ENCODE results near the gene CFAP20. TPM values are rescaled to one million over a fixed set of nuclear protein-coding genes. Genes with fewer than 3 reads are reported as not detected.

The CFAP20 gene
- total and polyA plus RNA-seq, 5 donors = 30.4 to 36.2 (median 36.0) TPM

- Histone ChIP-seq H3K27ac (ENCODE audit: low read length) (no peak overlapping the region), H3K27me3 (ENCODE audit: control insufficient read depth, insufficient read depth) (no peaks in the 10 kb centered on the region), H3K9me3 (ENCODE audit: control insufficient read depth, low read length) (no peaks in the 10 kb centered on the region), H3K4me3 (ENCODE audit: low read length) (no peak overlapping the region), H3K4me1 (ENCODE audit: control insufficient read depth, insufficient read depth, low read length) (no peaks in the 10 kb centered on the region)
- intact Hi-C loops (cut with DNase I) = no loop called here
- DNase-seq = no peak
- ATAC-seq = no peak
- 81% methylated on average over 8 of the region's 8 CpGs for WGBS
Observed at GRCh38 chr16:58152246-58152868, 23.2 kb upstream of the CFAP20 start.

- H3K27ac ChIP-seq (ENCODE audit: low read length) = no peak overlapping the region
- no peak for ATAC-seq
- no peaks in the 10 kb centered on the region for H3K9me3 ChIP-seq (ENCODE audit: control insufficient read depth, low read length)
- intact Hi-C loops (cut with DNase I) = no loop called here
- H3K4me1 ChIP-seq (ENCODE audit: control insufficient read depth, insufficient read depth, low read length) = no peaks in the 10 kb centered on the region
- no peaks in the 10 kb centered on the region for H3K27me3 ChIP-seq (ENCODE audit: control insufficient read depth, insufficient read depth)
- 85% methylated on average over 1 of the region's 1 CpG for WGBS
- H3K4me3 ChIP-seq (ENCODE audit: low read length) = no peak overlapping the region
- no peak for DNase-seq
Observed at GRCh38 chr16:58148526-58148925, 19.3 kb upstream of the CFAP20 start.

- Histone ChIP-seq H3K9me3 (ENCODE audit: control insufficient read depth, low read length) (no peaks in the 10 kb centered on the region), H3K4me1 (ENCODE audit: control insufficient read depth, insufficient read depth, low read length) (no peaks in the 10 kb centered on the region), H3K4me3 (ENCODE audit: low read length) (no peak overlapping the region), H3K27ac (ENCODE audit: low read length) (no peak overlapping the region), H3K27me3 (ENCODE audit: control insufficient read depth, insufficient read depth) (no peaks in the 10 kb centered on the region)
- ATAC-seq = no peak
- intact Hi-C loops (cut with DNase I) = no loop called here
- no peak for DNase-seq
- 89% methylated on average over 2 of the region's 2 CpGs for WGBS
Observed at GRCh38 chr16:58148099-58148498, 18.9 kb upstream of the CFAP20 start.

- ATAC-seq = no peak
- Histone ChIP-seq H3K4me1 (ENCODE audit: control insufficient read depth, insufficient read depth, low read length) (no peaks in the 10 kb centered on the region), H3K27me3 (ENCODE audit: control insufficient read depth, insufficient read depth) (no peaks in the 10 kb centered on the region), H3K4me3 (ENCODE audit: low read length) (no peak overlapping the region), H3K9me3 (ENCODE audit: control insufficient read depth, low read length) (no peaks in the 10 kb centered on the region), H3K27ac (ENCODE audit: low read length) (no peak overlapping the region)
- no peak for DNase-seq
- intact Hi-C loops (cut with DNase I) = loop anchor here in 1 of 4 donors (10.0 kb wide), 1 partner anchor 46 kb away; no protein-coding TSS in a partner anchor
Observed at GRCh38 chr16:58138852-58139251, 9.7 kb upstream of the CFAP20 start.

GRCh38 chr16:58137581-58137980 is 8.4 kb upstream of the CFAP20 start:
- H3K27ac ChIP-seq (ENCODE audit: low read length) = no peak overlapping the region
- DNase-seq (no peak), ATAC-seq (no peak)
- H3K4me1 ChIP-seq (ENCODE audit: control insufficient read depth, insufficient read depth, low read length) = no peaks in the 10 kb centered on the region
- no peak overlapping the region for H3K4me3 ChIP-seq (ENCODE audit: low read length)
- 91% methylated on average over 2 of the region's 2 CpGs for WGBS
- H3K9me3 ChIP-seq (ENCODE audit: control insufficient read depth, low read length) = no peaks in the 10 kb centered on the region
- H3K27me3 ChIP-seq (ENCODE audit: control insufficient read depth, insufficient read depth) = no peaks in the 10 kb centered on the region
- intact Hi-C loops (cut with DNase I) = loop anchor here in 1 of 4 donors (10.0 kb wide), 1 partner anchor 47 kb away; no protein-coding TSS in a partner anchor

- peak overlapping the region; percentile 89 for H3K27ac ChIP-seq (ENCODE audit: low read length)
- peak overlapping the region; percentile 99 for H3K4me3 ChIP-seq (ENCODE audit: low read length)
- no peaks in the 10 kb centered on the region for H3K27me3 ChIP-seq (ENCODE audit: control insufficient read depth, insufficient read depth)
- DNase-seq (peak; percentile 25 to 67 (median 63)), ATAC-seq (peak; percentile 9 to 10)
- no peaks in the 10 kb centered on the region for H3K9me3 ChIP-seq (ENCODE audit: control insufficient read depth, low read length)
- intact Hi-C loops (cut with DNase I) = no loop called here
- under 1% methylated on average over 25 of the region's 25 CpGs for WGBS
- H3K4me1 ChIP-seq (ENCODE audit: control insufficient read depth, insufficient read depth, low read length) = peaks cover 3% of the 10 kb centered on the region
Observed at GRCh38 chr16:58128711-58129096, 477 bp downstream of the CFAP20 start.

- Histone ChIP-seq H3K27ac (ENCODE audit: low read length) (peak overlapping the region; percentile 57), H3K4me1 (ENCODE audit: control insufficient read depth, insufficient read depth, low read length) (peaks cover 3% of the 10 kb centered on the region), H3K27me3 (ENCODE audit: control insufficient read depth, insufficient read depth) (no peaks in the 10 kb centered on the region), H3K9me3 (ENCODE audit: control insufficient read depth, low read length) (no peaks in the 10 kb centered on the region), H3K4me3 (ENCODE audit: low read length) (peak overlapping the region; percentile 99)
- 2% methylated on average over 6 of the region's 6 CpGs for WGBS
- intact Hi-C loops (cut with DNase I) = no loop called here
- DNase-seq (no peak), ATAC-seq (no peak)
Observed at GRCh38 chr16:58128181-58128631, 975 bp downstream of the CFAP20 start.

GRCh38 chr16:58127634-58128033 is 1.5 kb downstream of the CFAP20 start:
- Histone ChIP-seq H3K9me3 (ENCODE audit: control insufficient read depth, low read length) (no peaks in the 10 kb centered on the region), H3K27ac (ENCODE audit: low read length) (peak overlapping the region; percentile 68), H3K4me1 (ENCODE audit: control insufficient read depth, insufficient read depth, low read length) (peaks cover 3% of the 10 kb centered on the region), H3K4me3 (ENCODE audit: low read length) (peak overlapping the region; percentile 99), H3K27me3 (ENCODE audit: control insufficient read depth, insufficient read depth) (no peaks in the 10 kb centered on the region)
- DNase-seq (no peak), ATAC-seq (no peak)
- intact Hi-C loops (cut with DNase I) = loop anchor here in 1 of 4 donors (2.0 kb wide), 1 partner anchor 103 kb away; the partner anchor contains the start of gene MMP15
- WGBS = 7% methylated on average over 4 of the region's 4 CpGs

- intact Hi-C loops (cut with DNase I) = loop anchor here in 1 of 4 donors (2.0 kb wide), 1 partner anchor 102 kb away; the partner anchor contains the start of gene MMP15
- Histone ChIP-seq H3K27me3 (ENCODE audit: control insufficient read depth, insufficient read depth) (no peaks in the 10 kb centered on the region), H3K27ac (ENCODE audit: low read length) (peak overlapping the region; percentile 68), H3K4me3 (ENCODE audit: low read length) (peak overlapping the region; percentile 99), H3K9me3 (ENCODE audit: control insufficient read depth, low read length) (no peaks in the 10 kb centered on the region), H3K4me1 (ENCODE audit: control insufficient read depth, insufficient read depth, low read length) (peaks cover 3% of the 10 kb centered on the region)
- 7% methylated on average over 7 of the region's 7 CpGs for WGBS
- DNase-seq (no peak), ATAC-seq (no peak)
Observed at GRCh38 chr16:58127033-58127556, 2.1 kb downstream of the CFAP20 start.

GRCh38 chr16:58126451-58126961 is 2.7 kb downstream of the CFAP20 start:
- H3K27me3 ChIP-seq (ENCODE audit: control insufficient read depth, insufficient read depth) = no peaks in the 10 kb centered on the region
- WGBS = 27% methylated on average over 4 of the region's 4 CpGs
- no peaks in the 10 kb centered on the region for H3K9me3 ChIP-seq (ENCODE audit: control insufficient read depth, low read length)
- intact Hi-C loops (cut with DNase I) = loop anchor here in 1 of 4 donors (2.0 kb wide), 1 partner anchor 102 kb away; the partner anchor contains the start of gene MMP15
- ATAC-seq (no peak), DNase-seq (no peak)
- peaks cover 3% of the 10 kb centered on the region for H3K4me1 ChIP-seq (ENCODE audit: control insufficient read depth, insufficient read depth, low read length)
- peak overlapping the region; percentile 75 for H3K27ac ChIP-seq (ENCODE audit: low read length)
- H3K4me3 ChIP-seq (ENCODE audit: low read length) = peak overlapping the region; percentile 25

GRCh38 chr16:58125781-58126335 is 3.3 kb downstream of the CFAP20 start:
- Histone ChIP-seq H3K4me1 (ENCODE audit: control insufficient read depth, insufficient read depth, low read length) (peaks cover 6% of the 10 kb centered on the region), H3K27me3 (ENCODE audit: control insufficient read depth, insufficient read depth) (no peaks in the 10 kb centered on the region), H3K9me3 (ENCODE audit: control insufficient read depth, low read length) (no peaks in the 10 kb centered on the region), H3K27ac (ENCODE audit: low read length) (peak overlapping the region; percentile 25), H3K4me3 (ENCODE audit: low read length) (no peak overlapping the region)
- intact Hi-C loops (cut with DNase I) = loop anchor here in 1 of 4 donors (2.0 kb wide), 1 partner anchor 101 kb away; the partner anchor contains the start of gene MMP15
- 43% methylated on average over 10 of the region's 10 CpGs for WGBS
- ATAC-seq (no peak), DNase-seq (no peak)

All from right cardiac atrium (tissue), 5 donors.